ENCODE data around the gene MEIOSIN. TPM values are rescaled to one million over a fixed set of nuclear protein-coding genes. Genes with fewer than 3 reads are reported as not detected.
A peak's percentile ranks its signal among the peaks of the same experiment; 100 is the strongest.

MEIOSIN gene
- total and polyA plus RNA-seq, 4 donors: not detected

DNA sequence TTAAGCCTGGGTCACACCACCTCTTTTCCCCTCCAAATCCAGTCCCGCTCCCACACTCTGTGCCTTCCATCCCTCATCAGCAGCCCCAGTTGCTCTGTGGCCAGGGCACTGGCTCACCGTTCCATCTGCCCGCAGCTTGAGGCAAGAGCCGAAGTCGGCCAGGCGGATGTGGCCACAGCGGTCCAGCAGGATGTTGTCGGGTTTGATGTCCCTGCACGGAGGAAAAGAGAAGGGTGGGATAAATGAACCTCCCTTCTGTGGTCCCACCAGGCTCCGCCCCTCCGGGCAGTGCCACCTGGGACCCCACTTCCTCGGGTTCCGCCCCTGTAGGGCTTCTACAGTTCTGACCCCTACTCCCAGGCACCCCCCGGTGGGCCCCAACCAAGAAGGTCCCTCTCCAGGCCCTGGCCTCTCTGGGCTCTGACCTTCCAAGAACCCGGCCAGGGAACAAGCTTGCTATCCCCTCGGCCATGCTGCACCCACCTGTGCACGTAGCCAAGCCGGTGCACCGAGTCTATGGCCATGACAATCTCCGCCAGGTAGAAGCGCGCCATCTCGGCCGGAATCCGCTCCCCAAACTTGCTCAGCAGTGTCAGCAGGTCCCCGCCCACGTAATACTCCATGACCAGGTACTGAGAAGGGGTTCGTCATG is 44.9 kb downstream of the MEIOSIN start:
- Histone ChIP-seq H3K27me3 (ENCODE audit: control insufficient read depth in 3 of 3, insufficient read depth in 3 of 3, low read length in 2 of 3) (no peaks in the 10 kb centered on the region), H3K9me3 (ENCODE audit: control insufficient read depth in 4 of 4, insufficient read depth in 3 of 4, low read length in 3 of 4) (no peaks in the 10 kb centered on the region), H3K4me3 (no peak overlapping the region), H3K4me1 (ENCODE audit: control insufficient read depth in 5 of 5, insufficient read depth in 5 of 5, low read length in 5 of 5) (peaks cover 0 to 16% (median 3%) of the 10 kb centered on the region in 5 donors), H3K36me3 (ENCODE audit: control insufficient read depth in 4 of 4, insufficient read depth in 4 of 4, low read length in 4 of 4) (peaks cover 3 to 16% (median 11%) of the 10 kb centered on the region in 4 donors), H3K27ac (ENCODE audit: low read depth in 1 of 2, low read length in 1 of 2) (no peak overlapping the region), H3K9ac (ENCODE audit: insufficient read depth in 1 of 2, low read length in 2 of 2) (no peak overlapping the region)
- ATAC-seq (ENCODE audit: insufficient read depth, low FRiP score): no peak
- TF ChIP-seq, protein P1, sequence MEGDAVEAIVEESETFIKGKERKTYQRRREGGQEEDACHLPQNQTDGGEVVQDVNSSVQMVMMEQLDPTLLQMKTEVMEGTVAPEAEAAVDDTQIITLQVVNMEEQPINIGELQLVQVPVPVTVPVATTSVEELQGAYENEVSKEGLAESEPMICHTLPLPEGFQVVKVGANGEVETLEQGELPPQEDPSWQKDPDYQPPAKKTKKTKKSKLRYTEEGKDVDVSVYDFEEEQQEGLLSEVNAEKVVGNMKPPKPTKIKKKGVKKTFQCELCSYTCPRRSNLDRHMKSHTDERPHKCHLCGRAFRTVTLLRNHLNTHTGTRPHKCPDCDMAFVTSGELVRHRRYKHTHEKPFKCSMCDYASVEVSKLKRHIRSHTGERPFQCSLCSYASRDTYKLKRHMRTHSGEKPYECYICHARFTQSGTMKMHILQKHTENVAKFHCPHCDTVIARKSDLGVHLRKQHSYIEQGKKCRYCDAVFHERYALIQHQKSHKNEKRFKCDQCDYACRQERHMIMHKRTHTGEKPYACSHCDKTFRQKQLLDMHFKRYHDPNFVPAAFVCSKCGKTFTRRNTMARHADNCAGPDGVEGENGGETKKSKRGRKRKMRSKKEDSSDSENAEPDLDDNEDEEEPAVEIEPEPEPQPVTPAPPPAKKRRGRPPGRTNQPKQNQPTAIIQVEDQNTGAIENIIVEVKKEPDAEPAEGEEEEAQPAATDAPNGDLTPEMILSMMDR (IDR thresholded peaks at IDR 0.05; ENCODE audit: control extremely low read depth, extremely low read depth): no peak
- WGBS, 2 donors: 95% methylated on average over 28 of the region's 28 CpGs
- no peak for DNase-seq

GRCh38 chr19:45779231-45780145 is 46.2 kb downstream of the MEIOSIN start:
- peak; percentile 86 for ATAC-seq (ENCODE audit: insufficient read depth, low FRiP score)
- Histone ChIP-seq H3K36me3 (ENCODE audit: control insufficient read depth in 4 of 4, insufficient read depth in 4 of 4, low read length in 4 of 4) (peaks cover 3 to 13% (median 10%) of the 10 kb centered on the region in 4 donors), H3K4me3 (no peak overlapping the region), H3K9ac (ENCODE audit: insufficient read depth in 1 of 2, low read length in 2 of 2) (no peak overlapping the region), H3K4me1 (ENCODE audit: control insufficient read depth in 5 of 5, insufficient read depth in 5 of 5, low read length in 5 of 5) (peaks cover 2 to 18% (median 7%) of the 10 kb centered on the region in 5 donors), H3K27me3 (ENCODE audit: control insufficient read depth in 3 of 3, insufficient read depth in 3 of 3, low read length in 2 of 3) (no peaks in the 10 kb centered on the region), H3K27ac (ENCODE audit: low read depth in 1 of 2, low read length in 1 of 2) (peak overlapping the region; percentile 42 to 96), H3K9me3 (ENCODE audit: control insufficient read depth in 4 of 4, insufficient read depth in 3 of 4, low read length in 3 of 4) (no peaks in the 10 kb centered on the region)
- TF ChIP-seq, protein P1 (IDR thresholded peaks at IDR 0.05; ENCODE audit: control extremely low read depth, extremely low read depth): peak; percentile 21
- peak; percentile 56 to 86 (median 67) for DNase-seq
- 9 to 11% methylated on average over 47 to 48 of the region's 48 CpGs for WGBS, 2 donors

DNA sequence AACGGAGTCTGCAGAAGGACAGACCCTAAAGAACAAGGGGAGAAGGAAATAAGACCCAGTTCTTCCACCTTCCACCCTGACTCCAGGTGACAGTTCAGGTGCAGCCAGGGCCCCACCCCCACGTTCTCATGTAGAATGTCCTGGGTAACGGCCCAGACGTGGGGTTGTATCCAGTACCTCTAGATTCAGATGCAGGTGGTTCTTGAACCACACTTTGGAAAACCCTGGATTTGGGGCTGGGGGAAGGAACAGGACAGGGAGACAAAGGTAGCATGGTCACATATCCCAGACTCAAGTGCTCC is 46.9 kb downstream of the MEIOSIN start:
- Histone ChIP-seq H3K4me1 (ENCODE audit: control insufficient read depth in 5 of 5, insufficient read depth in 5 of 5, low read length in 5 of 5) (peaks cover 2 to 18% (median 11%) of the 10 kb centered on the region in 5 donors), H3K4me3 (no peak overlapping the region), H3K27ac (ENCODE audit: low read depth in 1 of 2, low read length in 1 of 2) (peak overlapping the region; percentile 42 to 96), H3K27me3 (ENCODE audit: control insufficient read depth in 3 of 3, insufficient read depth in 3 of 3, low read length in 2 of 3) (no peaks in the 10 kb centered on the region), H3K9me3 (ENCODE audit: control insufficient read depth in 4 of 4, insufficient read depth in 3 of 4, low read length in 3 of 4) (no peaks in the 10 kb centered on the region), H3K36me3 (ENCODE audit: control insufficient read depth in 4 of 4, insufficient read depth in 4 of 4, low read length in 4 of 4) (peaks cover 0 to 12% (median 10%) of the 10 kb centered on the region in 4 donors), H3K9ac (ENCODE audit: insufficient read depth in 1 of 2, low read length in 2 of 2) (no peak overlapping the region)
- DNase-seq (no peak), ATAC-seq (ENCODE audit: insufficient read depth, low FRiP score) (no peak)
- TF ChIP-seq, protein P1 (IDR thresholded peaks at IDR 0.05; ENCODE audit: control extremely low read depth, extremely low read depth): no peak
- WGBS, 2 donors: 40 to 45% methylated on average over 4 of the region's 4 CpGs
